Suprapubic skin (tissue), 4 donors: Measurements from ENCODE around the gene COL4A6. TPM values are rescaled to one million over a fixed set of nuclear protein-coding genes. Genes with fewer than 3 reads are reported as not detected.

Source experiments
- DNase-seq, 2 donors: peaks; one replicate each; pipeline ENCODE4 v3.0.0-alpha.2; 2019; ENCODE audit warnings: low spot score in 2 of 2
- H3K27ac ChIP-seq: fragments of 200-600 bp; sonication (generic); one replicate; pipeline ENCODE4 v1.5.1; 2019
- H3K27me3 ChIP-seq: fragments of 200-600 bp; sonication (generic); one replicate; pipeline ENCODE4 v1.5.1; 2019
- H3K36me3 ChIP-seq: fragments of 200-600 bp; sonication (generic); one replicate; pipeline ENCODE4 v1.5.1; 2019
- H3K4me1 ChIP-seq: fragments of 200-600 bp; sonication (generic); one replicate; pipeline ENCODE4 v1.5.1; 2019
- H3K4me3 ChIP-seq: fragments of 200-600 bp; sonication (generic); one replicate; pipeline ENCODE4 v1.5.1; 2019; ENCODE audit warnings: mild to moderate bottlenecking
- H3K9me3 ChIP-seq: fragments of 200-600 bp; sonication (generic); one replicate; pipeline ENCODE4 v1.5.1; 2019
- EP300 ChIP-seq: sonication (generic); formaldehyde crosslinking; IDR thresholded peaks from one replicate; pipeline ENCODE4 v1.6.1; 2017; ENCODE audit warnings: antibody characterized with exemption
- POLR2A ChIP-seq, 2 donors: fragments of 450-650 bp; IDR thresholded peaks; one replicate each; pipeline ENCODE4 v1.6.1; 2017; ENCODE audit warnings: antibody characterized with exemption in 2 of 2, mild to moderate bottlenecking in 2 of 2, moderate library complexity in 2 of 2
- POLR2AphosphoS5 ChIP-seq, 3 donors: sonication (generic); formaldehyde crosslinking; IDR thresholded peaks; one replicate each; pipeline ENCODE4 v1.6.1; 2017; ENCODE audit warnings: antibody characterized with exemption in 3 of 3
- WGBS: methylation state at CpG from one replicate; pipeline ENCODE4 v1.1.5; 2018; 5-methylcytosine and 5-hydroxymethylcytosine counted together
- total RNA-seq, 4 donors: library from RNA; depleted of rRNA; stranded (reverse); fragments of >200 nt; gene quantifications; one replicate each; pipeline ENCODE4 v1.1.0, GENCODE V29; 2016
- TF ChIP-seq, protein P1 (sequence below), 2 donors: fragments of 200-600 bp in 1 of 2; fragments of 450-650 bp in 1 of 2; sonication (generic) in 1 of 2; IDR thresholded peaks; one replicate each; pipeline ENCODE4 v1.5.1; 2016 to 2019; ENCODE audit warnings: antibody characterized with exemption in 2 of 2, mild to moderate bottlenecking in 1 of 2, moderate library complexity in 1 of 2

The COL4A6 gene
- total RNA-seq, 4 donors from 2014 or later = 14.9 to 20.7 (median 16.5) TPM

- WGBS = 84% methylated on average over 2 of the region's 2 CpGs
- no peak overlapping the region for H3K27ac ChIP-seq
- no peak overlapping the region for H3K4me3 ChIP-seq
- no peak for TF ChIP-seq EP300
- TF ChIP-seq, protein P1, sequence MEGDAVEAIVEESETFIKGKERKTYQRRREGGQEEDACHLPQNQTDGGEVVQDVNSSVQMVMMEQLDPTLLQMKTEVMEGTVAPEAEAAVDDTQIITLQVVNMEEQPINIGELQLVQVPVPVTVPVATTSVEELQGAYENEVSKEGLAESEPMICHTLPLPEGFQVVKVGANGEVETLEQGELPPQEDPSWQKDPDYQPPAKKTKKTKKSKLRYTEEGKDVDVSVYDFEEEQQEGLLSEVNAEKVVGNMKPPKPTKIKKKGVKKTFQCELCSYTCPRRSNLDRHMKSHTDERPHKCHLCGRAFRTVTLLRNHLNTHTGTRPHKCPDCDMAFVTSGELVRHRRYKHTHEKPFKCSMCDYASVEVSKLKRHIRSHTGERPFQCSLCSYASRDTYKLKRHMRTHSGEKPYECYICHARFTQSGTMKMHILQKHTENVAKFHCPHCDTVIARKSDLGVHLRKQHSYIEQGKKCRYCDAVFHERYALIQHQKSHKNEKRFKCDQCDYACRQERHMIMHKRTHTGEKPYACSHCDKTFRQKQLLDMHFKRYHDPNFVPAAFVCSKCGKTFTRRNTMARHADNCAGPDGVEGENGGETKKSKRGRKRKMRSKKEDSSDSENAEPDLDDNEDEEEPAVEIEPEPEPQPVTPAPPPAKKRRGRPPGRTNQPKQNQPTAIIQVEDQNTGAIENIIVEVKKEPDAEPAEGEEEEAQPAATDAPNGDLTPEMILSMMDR (IDR thresholded peaks at IDR 0.05) = no peak
- TF ChIP-seq POLR2A (IDR thresholded peaks at IDR 0.05) = no peak
- no peak for TF ChIP-seq POLR2AphosphoS5 (IDR thresholded peaks at IDR 0.05)
- H3K4me1 ChIP-seq = no peaks in the 10 kb centered on the region
- peaks cover 3% of the 10 kb centered on the region for H3K36me3 ChIP-seq
- no peaks in the 10 kb centered on the region for H3K9me3 ChIP-seq
- H3K27me3 ChIP-seq = no peaks in the 10 kb centered on the region
- DNase-seq = no peak
These were observed 282.1 kb downstream of the COL4A6 start for GRCh38 chrX:108156082-108156481.

- no peaks in the 10 kb centered on the region for H3K4me1 ChIP-seq
- DNase-seq = no peak
- H3K36me3 ChIP-seq = peaks cover 5% of the 10 kb centered on the region
- H3K27me3 ChIP-seq = no peaks in the 10 kb centered on the region
- H3K27ac ChIP-seq = no peak overlapping the region
- TF ChIP-seq, protein P1 (IDR thresholded peaks at IDR 0.05) = no peak
- TF ChIP-seq POLR2A (IDR thresholded peaks at IDR 0.05) = no peak
- no peak for TF ChIP-seq POLR2AphosphoS5 (IDR thresholded peaks at IDR 0.05)
- TF ChIP-seq EP300 = no peak
- no peaks in the 10 kb centered on the region for H3K9me3 ChIP-seq
- no peak overlapping the region for H3K4me3 ChIP-seq
These were observed 289.7 kb downstream of the COL4A6 start for GRCh38 chrX:108148524-108148923.

- Histone ChIP-seq H3K4me3 (no peak overlapping the region), H3K4me1 (no peaks in the 10 kb centered on the region), H3K27ac (no peak overlapping the region), H3K9me3 (no peaks in the 10 kb centered on the region), H3K36me3 (peaks cover 30% of the 10 kb centered on the region), H3K27me3 (no peaks in the 10 kb centered on the region)
- 58% methylated on average over 6 of the region's 7 CpGs for WGBS
- TF ChIP-seq, protein P1 (IDR thresholded peaks at IDR 0.05) = no peak
- TF ChIP-seq EP300 (no peak), POLR2A (IDR thresholded peaks at IDR 0.05) (no peak), POLR2AphosphoS5 (IDR thresholded peaks at IDR 0.05) (no peak)
- DNase-seq = no peak
These were observed 299.2 kb downstream of the COL4A6 start for GRCh38 chrX:108138814-108139702.

DNA sequence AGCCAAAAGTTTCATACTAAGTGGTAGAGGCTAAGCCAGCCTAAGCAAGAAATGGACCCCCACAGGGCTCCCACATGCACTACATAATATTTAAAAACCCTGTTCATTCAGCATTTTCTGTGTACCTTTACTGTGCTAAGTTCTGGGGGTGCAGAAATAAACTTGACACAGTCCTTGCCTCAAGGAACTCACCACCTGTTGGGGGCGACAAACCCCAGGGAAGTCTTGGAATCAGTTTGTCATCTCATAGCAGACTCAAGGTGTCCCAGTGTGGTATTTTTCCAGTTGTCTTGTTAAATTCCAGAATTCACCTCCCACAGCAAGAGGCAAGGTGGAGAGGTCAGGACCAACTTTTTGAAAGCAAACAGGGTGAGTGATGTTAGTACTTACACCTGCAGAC, 303.5 kb downstream of the COL4A6 start:
- H3K27me3 ChIP-seq = no peaks in the 10 kb centered on the region

DNA sequence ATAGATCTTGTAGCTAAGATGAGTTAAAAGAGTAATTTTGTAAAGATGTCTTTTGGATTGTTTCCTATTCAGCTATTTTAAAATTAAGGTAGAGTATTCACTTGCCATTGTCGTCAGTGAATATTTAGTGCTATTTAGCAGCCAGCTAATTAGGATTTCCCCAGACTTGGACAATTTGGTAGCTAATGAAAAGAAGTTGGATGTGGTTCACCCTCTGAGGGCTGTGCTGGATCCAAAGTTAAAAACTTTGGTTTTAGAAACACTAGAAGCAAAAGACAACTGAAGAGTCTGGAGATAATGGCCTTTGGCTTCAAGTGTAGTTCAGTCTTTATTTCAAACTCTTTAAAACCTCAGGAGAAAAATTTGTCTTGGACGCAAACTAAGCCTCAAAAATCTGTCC, 305.3 kb downstream of the COL4A6 start:
- Histone ChIP-seq H3K27me3 (no peaks in the 10 kb centered on the region), H3K36me3 (peaks cover 12% of the 10 kb centered on the region), H3K27ac (no peak overlapping the region), H3K9me3 (no peaks in the 10 kb centered on the region), H3K4me1 (no peaks in the 10 kb centered on the region), H3K4me3 (no peak overlapping the region)
- TF ChIP-seq POLR2A (IDR thresholded peaks at IDR 0.05) = no peak
- no peak for TF ChIP-seq EP300
- no peak for TF ChIP-seq POLR2AphosphoS5 (IDR thresholded peaks at IDR 0.05)
- TF ChIP-seq, protein P1 (IDR thresholded peaks at IDR 0.05) = no peak
- no peak for DNase-seq
- 71% methylated on average over 2 of the region's 2 CpGs for WGBS

More for the DNA sequence above, 303.5 kb downstream of the COL4A6 start:
- H3K4me1 ChIP-seq = no peaks in the 10 kb centered on the region
- whole genome bisulfite sequencing = 55% methylated on average over 1 of the region's 1 CpG
- no peak for DNase-seq
- TF ChIP-seq POLR2AphosphoS5 (IDR thresholded peaks at IDR 0.05) (no peak), POLR2A (IDR thresholded peaks at IDR 0.05) (no peak), EP300 (no peak)
- TF ChIP-seq, protein P1 (IDR thresholded peaks at IDR 0.05) = no peak
- no peaks in the 10 kb centered on the region for H3K9me3 ChIP-seq
- peaks cover 26% of the 10 kb centered on the region for H3K36me3 ChIP-seq
- no peak overlapping the region for H3K27ac ChIP-seq
- H3K4me3 ChIP-seq = no peak overlapping the region
